A549 treated with Hydrocortisone at 1 μM for 4 hours (cell line): ENCODE results near the gene DNAJC2. TPM values are rescaled to one million over a fixed set of nuclear protein-coding genes. Genes with fewer than 3 reads are reported as not detected.

ENCODE experiments used
- total RNA-seq: library from RNA; stranded (reverse); fragments of 200-300 nt; extraction: Qiagen RNA extraction; gene quantifications from 5 replicates; pipeline ENCODE4 v1.2.3, GENCODE V29; 2022

Gene DNAJC2, protein sequence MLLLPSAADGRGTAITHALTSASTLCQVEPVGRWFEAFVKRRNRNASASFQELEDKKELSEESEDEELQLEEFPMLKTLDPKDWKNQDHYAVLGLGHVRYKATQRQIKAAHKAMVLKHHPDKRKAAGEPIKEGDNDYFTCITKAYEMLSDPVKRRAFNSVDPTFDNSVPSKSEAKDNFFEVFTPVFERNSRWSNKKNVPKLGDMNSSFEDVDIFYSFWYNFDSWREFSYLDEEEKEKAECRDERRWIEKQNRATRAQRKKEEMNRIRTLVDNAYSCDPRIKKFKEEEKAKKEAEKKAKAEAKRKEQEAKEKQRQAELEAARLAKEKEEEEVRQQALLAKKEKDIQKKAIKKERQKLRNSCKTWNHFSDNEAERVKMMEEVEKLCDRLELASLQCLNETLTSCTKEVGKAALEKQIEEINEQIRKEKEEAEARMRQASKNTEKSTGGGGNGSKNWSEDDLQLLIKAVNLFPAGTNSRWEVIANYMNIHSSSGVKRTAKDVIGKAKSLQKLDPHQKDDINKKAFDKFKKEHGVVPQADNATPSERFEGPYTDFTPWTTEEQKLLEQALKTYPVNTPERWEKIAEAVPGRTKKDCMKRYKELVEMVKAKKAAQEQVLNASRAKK
- total RNA-seq, result 34.9 to 46.1 TPM (median 38.3 TPM) in 5 replicates

DNA sequence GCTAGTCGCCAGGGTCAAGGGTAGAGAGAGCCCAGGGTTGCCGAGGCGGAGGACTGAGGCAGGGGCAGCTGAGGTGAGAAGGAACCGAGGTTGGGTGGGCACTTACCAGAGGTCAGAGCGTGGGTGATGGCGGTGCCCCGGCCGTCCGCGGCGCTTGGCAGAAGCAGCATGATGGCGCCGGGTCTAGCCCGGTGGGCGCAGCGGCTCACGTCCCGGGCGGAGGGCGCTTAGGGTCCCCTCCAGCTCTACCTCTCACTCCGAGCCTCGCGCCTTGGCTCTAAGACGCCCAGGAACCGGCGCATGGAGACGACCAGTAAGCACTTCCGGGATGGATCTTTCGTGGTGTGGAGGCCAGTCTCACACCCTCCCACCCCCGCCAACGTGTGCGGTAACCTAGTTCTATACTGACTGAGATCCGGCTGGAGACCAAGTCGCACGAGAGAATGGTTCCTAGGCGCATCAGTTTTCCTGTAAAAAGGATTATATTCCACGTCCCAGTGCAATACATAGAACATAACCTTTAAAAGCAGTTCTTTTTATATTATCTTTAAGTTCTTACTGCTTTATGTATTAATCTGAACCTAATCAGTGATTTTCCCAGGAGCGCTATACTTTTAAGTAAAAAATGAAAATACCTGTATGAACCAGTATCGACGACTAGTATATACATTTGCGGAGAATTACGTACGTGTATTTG, at the start of gene DNAJC2:
Gene DNAJC2, minus strand, starts transcription at position 315 of the 697 bp plus-strand sequence. Its CDS starts 145 bp downstream, at position 170.

DNA sequence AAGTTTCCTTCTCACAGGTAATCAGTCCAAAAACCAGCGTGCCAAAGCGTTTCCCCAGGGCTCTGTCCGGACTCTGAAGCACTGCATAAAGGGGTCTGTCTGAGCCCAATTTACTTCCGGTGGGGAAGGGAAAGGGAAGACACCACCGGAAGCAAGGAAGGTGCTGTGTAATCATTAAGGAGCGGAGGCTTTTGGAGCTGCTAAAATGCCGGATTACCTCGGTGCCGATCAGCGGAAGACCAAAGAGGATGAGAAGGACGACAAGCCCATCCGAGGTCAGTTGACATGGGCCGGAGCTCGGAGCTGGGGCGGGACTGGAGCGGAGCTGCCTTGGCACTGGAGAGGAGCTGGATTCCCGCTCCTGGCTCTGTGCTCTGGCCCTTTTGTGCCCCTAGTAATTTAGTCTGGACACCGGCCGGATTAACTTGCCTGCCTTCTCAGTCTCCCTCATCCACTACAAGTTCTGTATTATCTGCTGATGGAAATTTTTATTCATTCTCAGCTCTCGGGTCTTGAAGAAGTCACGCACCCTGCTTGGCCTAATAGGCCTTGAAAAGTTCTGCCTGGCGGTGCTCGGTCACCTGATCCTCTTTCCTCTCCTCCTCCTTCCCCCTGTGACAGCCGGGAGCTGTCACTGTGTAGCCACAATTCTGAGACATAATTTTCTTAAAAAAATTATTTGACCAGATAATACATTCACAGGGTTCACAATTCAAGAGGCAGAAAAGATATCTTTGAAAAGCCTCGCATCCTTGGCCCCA, 3.1 kb upstream of the DNAJC2 start, which contains the start of gene PSMC2:
Gene PSMC2, plus strand, starts transcription at position 137 of the 761 bp plus-strand sequence. Its CDS starts 69 bp downstream, at position 206.

GRCh38 chr7:103296901-103297836, 47.4 kb downstream of the DNAJC2 start, which contains the start of gene PMPCB:
Gene PMPCB (plus strand): TSS chr7:103297435. CDS start chr7:103297460, 25 bp downstream.

Other genes with a start within 250 kb of the DNAJC2 start
- 2.1 to 5.8 TPM (median 3.8 TPM) in 5 replicates for gene NAPEPLD, start 195.7 kb downstream of the DNAJC2 start, total RNA-seq
- gene PMPCB, start 47.3 kb downstream of the DNAJC2 start, total RNA-seq, result 64.9 to 77.8 TPM (median 67.6 TPM) in 5 replicates
- 154 to 194 TPM (median 159 TPM) in 5 replicates for gene PSMC2, start 2.9 kb upstream of the DNAJC2 start, total RNA-seq
- gene SLC26A5, start 101.4 kb upstream of the DNAJC2 start, total RNA-seq, result not detected in 5 replicates